ENCODE measurements around the gene ABHD4.
A peak's percentile ranks its signal among the peaks of the same experiment; 100 is the strongest.
"Not testable (repeated sequence)": the region's sequence is repeated elsewhere in the genome, so short reads cannot be mapped to it uniquely, and the experiment has no call there.

ABHD4 gene

DNA sequence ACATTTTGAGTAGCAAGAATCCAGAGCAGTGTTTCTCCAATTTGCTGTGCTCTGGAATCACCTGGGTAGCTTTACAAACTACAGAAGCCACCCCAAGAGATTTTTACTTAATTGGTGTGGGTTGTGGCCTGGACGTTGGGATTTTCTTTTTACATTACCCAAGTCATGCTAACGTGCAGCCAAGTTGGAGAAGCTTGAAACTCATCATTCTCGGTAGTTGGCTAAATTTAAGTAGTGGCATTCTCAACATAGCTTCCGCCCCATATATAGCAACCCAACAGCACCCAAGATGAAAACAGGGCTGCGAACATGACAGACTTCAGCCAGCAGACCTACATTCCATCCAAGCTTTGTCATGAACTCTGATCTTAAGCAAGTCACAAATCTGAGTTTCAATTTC is 34.1 kb upstream of the ABHD4 start:
- Histone ChIP-seq H3K9me3 (ENCODE audit: control insufficient read depth in 2 of 2, low read length in 2 of 2) (no peaks in the 10 kb centered on the region), H3K27me3 (ENCODE audit: control insufficient read depth in 1 of 2, insufficient read depth in 2 of 2, low read length in 2 of 2) (no peaks in the 10 kb centered on the region), H3K4me1 (ENCODE audit: control insufficient read depth, insufficient read depth, low read length) (peaks cover 16% of the 10 kb centered on the region), H3K36me3 (ENCODE audit: control insufficient read depth in 2 of 2, insufficient read depth in 2 of 2, low read length in 2 of 2) (no peaks in the 10 kb centered on the region), H3K9ac (ENCODE audit: low read length in 2 of 2) (no peak overlapping the region), H3K27ac (ENCODE audit: low read length) (peak overlapping the region; percentile 71), H3K4me3 (ENCODE audit: low read length in 2 of 2) (no peak overlapping the region)

DNA sequence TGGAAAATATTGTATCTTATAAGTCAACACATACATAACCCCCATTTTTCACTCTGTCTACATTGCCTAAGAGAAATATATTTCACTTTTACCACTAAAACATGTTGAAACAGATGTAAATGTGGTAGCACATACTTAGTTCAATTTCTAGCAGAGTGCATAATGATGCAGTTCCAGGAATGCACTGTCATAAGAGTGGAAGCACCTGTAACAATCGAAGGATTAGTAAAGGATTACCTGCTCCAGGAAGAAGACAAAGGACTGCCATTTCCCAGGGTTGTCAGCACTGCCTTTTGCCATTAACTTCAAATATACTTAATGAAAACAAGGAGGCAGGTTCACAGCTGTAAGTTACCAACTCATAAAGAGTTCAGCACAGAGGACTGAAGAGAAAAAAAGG is 33.6 kb upstream of the ABHD4 start:
- no peaks in the 10 kb centered on the region for H3K9me3 ChIP-seq (ENCODE audit: control insufficient read depth in 2 of 2, low read length in 2 of 2)
- peak overlapping the region; percentile 71 for H3K27ac ChIP-seq (ENCODE audit: low read length)
- H3K36me3 ChIP-seq (ENCODE audit: control insufficient read depth in 2 of 2, insufficient read depth in 2 of 2, low read length in 2 of 2): peaks cover 0 to 2% of the 10 kb centered on the region in 2 donors
- H3K4me3 ChIP-seq (ENCODE audit: low read length in 2 of 2): no peak overlapping the region
- peaks cover 16% of the 10 kb centered on the region for H3K4me1 ChIP-seq (ENCODE audit: control insufficient read depth, insufficient read depth, low read length)
- no peaks in the 10 kb centered on the region for H3K27me3 ChIP-seq (ENCODE audit: control insufficient read depth in 1 of 2, insufficient read depth in 2 of 2, low read length in 2 of 2)
- no peak overlapping the region for H3K9ac ChIP-seq (ENCODE audit: low read length in 2 of 2)

DNA sequence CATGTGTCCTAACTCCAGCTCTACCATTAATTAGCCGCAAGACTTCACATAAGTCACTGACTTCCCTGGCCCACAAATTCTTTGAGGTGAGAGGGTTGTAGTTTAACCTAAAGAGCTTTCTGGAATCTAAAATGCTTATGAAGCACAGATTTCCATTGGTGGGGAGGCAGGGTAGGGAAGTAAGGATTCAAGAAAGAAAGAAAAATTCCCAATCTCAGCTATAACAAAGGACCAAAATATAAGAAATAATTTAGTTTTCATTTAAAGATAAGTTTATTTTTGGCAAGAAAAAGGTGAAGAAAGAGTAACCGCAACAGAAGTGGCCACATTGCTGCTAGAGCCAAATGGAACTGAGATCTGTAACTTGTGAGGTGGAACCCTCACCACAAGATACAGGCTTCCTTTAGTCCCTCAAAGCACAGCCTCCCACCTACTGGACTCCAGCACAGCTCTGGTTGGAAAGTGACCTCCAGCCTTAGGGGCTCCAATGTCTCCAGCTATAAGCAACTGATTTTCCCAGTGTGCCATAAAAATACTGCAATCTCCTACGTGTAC is 32.6 kb upstream of the ABHD4 start:
- Histone ChIP-seq H3K9ac (ENCODE audit: low read length in 2 of 2) (no peak overlapping the region), H3K4me3 (ENCODE audit: low read length in 2 of 2) (no peak overlapping the region), H3K27me3 (ENCODE audit: control insufficient read depth in 1 of 2, insufficient read depth in 2 of 2, low read length in 2 of 2) (no peaks in the 10 kb centered on the region), H3K4me1 (ENCODE audit: control insufficient read depth, insufficient read depth, low read length) (peaks cover 20% of the 10 kb centered on the region), H3K9me3 (ENCODE audit: control insufficient read depth in 2 of 2, low read length in 2 of 2) (no peaks in the 10 kb centered on the region), H3K36me3 (ENCODE audit: control insufficient read depth in 2 of 2, insufficient read depth in 2 of 2, low read length in 2 of 2) (peaks cover 0 to 2% of the 10 kb centered on the region in 2 donors), H3K27ac (ENCODE audit: low read length) (no peak overlapping the region)

DNA sequence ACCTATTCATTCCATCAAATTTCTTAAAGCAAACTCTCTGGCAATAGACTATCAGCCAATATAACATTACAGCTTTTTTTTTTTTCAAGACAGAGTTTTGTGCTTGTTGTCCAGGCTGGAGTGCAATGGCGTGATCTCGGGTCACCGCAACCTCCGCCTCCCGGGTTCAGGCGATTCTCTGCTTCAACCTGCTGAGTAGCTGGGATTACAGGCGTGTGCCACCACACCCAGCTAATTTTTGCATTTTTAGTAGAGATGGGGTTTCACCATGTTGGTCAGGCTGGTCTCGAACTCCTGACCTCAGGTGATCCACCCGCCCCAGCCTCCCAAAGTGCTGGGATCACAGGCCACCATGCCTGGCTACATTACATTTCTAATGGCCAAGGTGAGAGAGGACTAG is 31.8 kb upstream of the ABHD4 start:
- H3K9me3 ChIP-seq (ENCODE audit: control insufficient read depth in 2 of 2, low read length in 2 of 2); H3K4me3 ChIP-seq (ENCODE audit: low read length in 2 of 2); H3K36me3 ChIP-seq (ENCODE audit: control insufficient read depth in 2 of 2, insufficient read depth in 2 of 2, low read length in 2 of 2); H3K27ac ChIP-seq (ENCODE audit: low read length); H3K9ac ChIP-seq (ENCODE audit: low read length in 2 of 2); H3K27me3 ChIP-seq (ENCODE audit: control insufficient read depth in 1 of 2, insufficient read depth in 2 of 2, low read length in 2 of 2): not testable (repeated sequence)
- H3K4me1 ChIP-seq (ENCODE audit: control insufficient read depth, insufficient read depth, low read length): peaks cover 20% of the 10 kb centered on the region

DNA sequence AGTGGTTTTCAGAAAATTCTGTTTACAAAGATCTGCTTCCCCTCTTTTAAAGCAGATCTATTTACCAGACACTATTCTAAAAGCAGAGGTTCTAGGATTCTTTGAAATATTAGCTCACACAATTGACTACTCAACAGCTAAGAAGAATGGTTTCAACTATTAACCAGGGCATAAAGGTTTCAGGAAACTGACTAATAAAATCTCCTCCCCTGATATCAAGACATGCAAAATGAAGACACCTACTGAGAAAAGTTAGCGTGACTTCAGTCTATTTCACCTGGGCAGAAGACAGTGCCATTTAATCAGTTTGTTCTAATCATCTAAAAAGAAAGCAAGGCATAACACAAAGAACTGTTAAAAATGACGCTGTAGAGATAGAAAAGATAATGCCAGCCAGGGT is 31.3 kb upstream of the ABHD4 start:
- no peak overlapping the region for H3K27ac ChIP-seq (ENCODE audit: low read length)

DNA sequence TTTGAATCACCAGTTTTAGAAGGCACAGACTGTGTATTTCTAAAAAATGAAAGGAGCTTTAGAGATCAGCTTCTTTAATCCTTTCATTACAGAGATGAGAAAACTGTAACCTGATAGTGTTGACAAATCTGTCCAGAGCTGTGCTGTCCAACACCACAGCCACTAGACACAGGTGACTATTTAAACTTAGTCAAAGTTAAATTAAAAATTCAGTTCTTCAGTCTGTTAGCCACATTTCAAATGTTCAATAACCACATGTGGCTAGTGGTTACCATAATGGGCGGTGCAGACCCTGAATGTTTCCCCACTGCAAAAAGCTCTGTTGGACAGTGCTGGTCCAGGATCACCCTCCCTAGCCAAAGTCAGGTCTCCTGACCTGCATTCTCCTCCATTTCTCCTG is 30.7 kb upstream of the ABHD4 start:
- peaks cover 2 to 4% of the 10 kb centered on the region in 2 donors for H3K36me3 ChIP-seq (ENCODE audit: control insufficient read depth in 2 of 2, insufficient read depth in 2 of 2, low read length in 2 of 2)
- H3K4me3 ChIP-seq (ENCODE audit: low read length in 2 of 2): no peak overlapping the region
- H3K9me3 ChIP-seq (ENCODE audit: control insufficient read depth in 2 of 2, low read length in 2 of 2): no peaks in the 10 kb centered on the region
- peaks cover 20% of the 10 kb centered on the region for H3K4me1 ChIP-seq (ENCODE audit: control insufficient read depth, insufficient read depth, low read length)
- no peak overlapping the region for H3K27ac ChIP-seq (ENCODE audit: low read length)
- H3K27me3 ChIP-seq (ENCODE audit: control insufficient read depth in 1 of 2, insufficient read depth in 2 of 2, low read length in 2 of 2): no peaks in the 10 kb centered on the region
- no peak overlapping the region for H3K9ac ChIP-seq (ENCODE audit: low read length in 2 of 2)

More for the DNA sequence above, 31.3 kb upstream of the ABHD4 start:
- peaks cover 20% of the 10 kb centered on the region for H3K4me1 ChIP-seq (ENCODE audit: control insufficient read depth, insufficient read depth, low read length)
- H3K9ac ChIP-seq (ENCODE audit: low read length in 2 of 2): no peak overlapping the region
- H3K4me3 ChIP-seq (ENCODE audit: low read length in 2 of 2): no peak overlapping the region
- no peaks in the 10 kb centered on the region for H3K9me3 ChIP-seq (ENCODE audit: control insufficient read depth in 2 of 2, low read length in 2 of 2)
- no peaks in the 10 kb centered on the region for H3K27me3 ChIP-seq (ENCODE audit: control insufficient read depth in 1 of 2, insufficient read depth in 2 of 2, low read length in 2 of 2)
- H3K36me3 ChIP-seq (ENCODE audit: control insufficient read depth in 2 of 2, insufficient read depth in 2 of 2, low read length in 2 of 2): peaks cover 0 to 2% of the 10 kb centered on the region in 2 donors

DNA sequence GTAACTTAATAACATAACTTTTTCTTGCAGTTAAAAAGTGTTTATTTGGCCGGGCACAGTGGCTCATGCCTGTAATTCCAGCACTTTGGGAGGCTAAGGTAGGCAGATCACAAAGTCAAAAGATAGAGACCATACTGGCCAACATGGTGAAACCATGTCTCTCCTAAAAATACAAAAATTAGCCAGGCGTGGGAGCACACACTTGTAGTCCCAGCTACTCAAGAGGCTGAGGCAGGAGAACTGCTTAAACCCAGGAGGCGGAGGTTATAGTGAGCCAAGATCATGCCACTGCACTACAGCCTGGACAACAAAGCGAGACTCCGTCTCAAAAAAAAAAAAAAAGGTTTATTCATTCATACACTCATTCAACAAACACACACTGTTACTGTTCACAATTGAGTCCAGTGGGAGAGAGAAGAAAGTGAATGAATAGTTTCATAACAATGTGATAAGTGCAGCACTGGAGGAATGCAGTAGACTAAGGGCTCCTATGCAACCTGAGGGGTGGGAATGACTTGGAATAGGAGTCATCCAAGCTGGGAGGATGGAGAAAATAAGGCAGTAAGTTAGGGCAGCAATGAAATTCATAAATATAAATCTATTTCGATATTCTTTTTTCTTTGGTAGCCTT is 28.9 kb upstream of the ABHD4 start:
- no peak overlapping the region for H3K27ac ChIP-seq (ENCODE audit: low read length)

DNA sequence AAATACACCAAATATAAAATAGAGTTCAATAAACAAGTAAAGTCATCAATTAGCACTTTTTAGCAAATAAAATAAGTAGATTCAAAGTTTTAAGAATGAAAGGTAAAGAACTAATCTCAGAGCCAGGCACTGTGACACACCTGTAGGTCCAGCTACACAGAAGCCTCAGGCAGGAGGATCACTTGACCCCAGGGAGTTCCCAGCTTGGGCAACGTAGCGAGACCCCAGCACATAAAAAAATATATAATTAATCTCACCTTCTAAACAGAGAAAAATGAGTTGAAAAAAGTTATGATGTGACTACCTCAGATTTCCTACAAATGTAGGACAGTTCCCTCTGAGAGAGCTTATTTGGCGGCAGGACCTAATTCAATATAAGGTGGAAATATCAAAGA is 28.4 kb upstream of the ABHD4 start:
- no peaks in the 10 kb centered on the region for H3K27me3 ChIP-seq (ENCODE audit: control insufficient read depth in 1 of 2, insufficient read depth in 2 of 2, low read length in 2 of 2)
- no peak overlapping the region for H3K27ac ChIP-seq (ENCODE audit: low read length)
- H3K9ac ChIP-seq (ENCODE audit: low read length in 2 of 2): no peak overlapping the region
- H3K9me3 ChIP-seq (ENCODE audit: control insufficient read depth in 2 of 2, low read length in 2 of 2): no peaks in the 10 kb centered on the region
- H3K36me3 ChIP-seq (ENCODE audit: control insufficient read depth in 2 of 2, insufficient read depth in 2 of 2, low read length in 2 of 2): peaks cover 14% of the 10 kb centered on the region in 2 donors
- H3K4me1 ChIP-seq (ENCODE audit: control insufficient read depth, insufficient read depth, low read length): peaks cover 11% of the 10 kb centered on the region
- H3K4me3 ChIP-seq (ENCODE audit: low read length in 2 of 2): no peak overlapping the region

More for the DNA sequence above, 28.9 kb upstream of the ABHD4 start:
- H3K4me1 ChIP-seq (ENCODE audit: control insufficient read depth, insufficient read depth, low read length): peaks cover 16% of the 10 kb centered on the region
- H3K36me3 ChIP-seq (ENCODE audit: control insufficient read depth in 2 of 2, insufficient read depth in 2 of 2, low read length in 2 of 2): peaks cover 10 to 14% of the 10 kb centered on the region in 2 donors
- H3K4me3 ChIP-seq (ENCODE audit: low read length in 2 of 2): no peak overlapping the region
- H3K9ac ChIP-seq (ENCODE audit: low read length in 2 of 2): no peak overlapping the region
- no peaks in the 10 kb centered on the region for H3K9me3 ChIP-seq (ENCODE audit: control insufficient read depth in 2 of 2, low read length in 2 of 2)
- H3K27me3 ChIP-seq (ENCODE audit: control insufficient read depth in 1 of 2, insufficient read depth in 2 of 2, low read length in 2 of 2): no peaks in the 10 kb centered on the region

DNA sequence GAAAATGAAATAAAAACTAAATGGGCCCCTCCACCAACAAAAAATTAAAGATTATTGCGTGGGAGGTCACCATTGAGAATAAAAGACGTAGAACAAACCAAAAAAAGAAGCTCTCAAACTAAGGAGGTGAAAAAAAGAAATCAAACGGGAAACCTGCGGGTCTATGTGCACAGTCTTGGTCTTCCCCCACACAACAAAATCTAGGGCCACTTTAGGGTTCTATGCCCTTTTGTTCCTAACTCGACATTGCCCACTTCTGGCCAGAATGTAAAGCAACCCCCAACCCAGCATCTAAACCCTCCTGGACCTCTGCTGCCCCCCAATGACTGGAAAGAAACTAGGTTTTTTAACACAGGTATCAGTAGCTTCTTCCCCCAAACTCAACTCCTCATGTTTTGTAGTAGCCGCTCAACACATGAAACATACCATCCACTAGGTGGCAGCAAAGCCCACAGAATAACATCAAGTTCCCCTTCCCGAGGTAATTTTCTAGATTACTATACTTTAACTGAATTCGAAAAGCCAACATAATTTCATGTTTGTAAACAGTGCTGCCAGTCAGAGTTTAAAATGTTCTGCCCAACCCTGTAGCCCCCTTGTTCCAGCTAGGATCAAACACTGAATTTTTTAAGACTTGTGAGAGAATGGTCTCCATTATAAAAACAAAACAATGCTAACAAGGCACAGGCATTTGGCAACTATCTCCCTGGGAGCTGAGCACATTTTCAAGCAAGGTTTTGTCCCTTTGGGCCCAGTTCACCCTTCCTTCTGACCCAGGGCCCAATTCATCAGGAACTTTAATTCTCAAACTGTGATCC is 27.8 kb upstream of the ABHD4 start:
- H3K4me1 ChIP-seq (ENCODE audit: control insufficient read depth, insufficient read depth, low read length): peaks cover 8% of the 10 kb centered on the region
- peak overlapping the region in 1 of 2 donors; percentile 40 for H3K4me3 ChIP-seq (ENCODE audit: low read length in 2 of 2)
- H3K9me3 ChIP-seq (ENCODE audit: control insufficient read depth in 2 of 2, low read length in 2 of 2): no peaks in the 10 kb centered on the region
- H3K27ac ChIP-seq (ENCODE audit: low read length): peak overlapping the region; percentile 1
- peak overlapping the region in 1 of 2 donors; percentile 39 for H3K9ac ChIP-seq (ENCODE audit: low read length in 2 of 2)
- H3K36me3 ChIP-seq (ENCODE audit: control insufficient read depth in 2 of 2, insufficient read depth in 2 of 2, low read length in 2 of 2): peaks cover 14 to 17% of the 10 kb centered on the region in 2 donors
- H3K27me3 ChIP-seq (ENCODE audit: control insufficient read depth in 1 of 2, insufficient read depth in 2 of 2, low read length in 2 of 2): no peaks in the 10 kb centered on the region

DNA sequence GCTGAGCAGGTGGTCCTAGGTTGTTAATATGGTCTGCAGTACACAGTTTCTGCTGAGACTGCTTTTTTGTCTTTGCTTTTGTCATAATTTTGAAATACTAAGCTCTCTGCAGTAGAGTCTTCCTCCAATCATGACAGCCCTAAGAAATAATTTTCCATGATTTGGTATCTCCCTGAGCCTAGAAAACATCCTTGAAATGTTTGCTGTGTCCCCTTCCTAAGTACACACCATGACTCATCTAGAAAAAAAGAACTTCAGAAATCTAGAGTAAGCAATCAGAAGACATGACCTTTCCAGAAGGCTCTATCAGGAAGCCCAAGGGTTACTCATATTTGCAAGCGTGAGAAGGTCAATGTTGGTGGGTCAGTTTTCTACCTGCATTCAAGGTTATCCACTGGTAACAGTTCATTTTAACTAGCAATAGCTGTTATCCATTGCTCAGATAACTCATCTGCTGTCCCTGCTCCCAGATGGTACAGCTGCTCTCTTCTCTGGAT is 25.5 kb upstream of the ABHD4 start:
- Histone ChIP-seq H3K27ac (ENCODE audit: low read length) (no peak overlapping the region), H3K4me3 (ENCODE audit: low read length in 2 of 2) (no peak overlapping the region), H3K36me3 (ENCODE audit: control insufficient read depth in 2 of 2, insufficient read depth in 2 of 2, low read length in 2 of 2) (peaks cover 14 to 17% of the 10 kb centered on the region in 2 donors), H3K27me3 (ENCODE audit: control insufficient read depth in 1 of 2, insufficient read depth in 2 of 2, low read length in 2 of 2) (no peaks in the 10 kb centered on the region), H3K9me3 (ENCODE audit: control insufficient read depth in 2 of 2, low read length in 2 of 2) (no peaks in the 10 kb centered on the region), H3K9ac (ENCODE audit: low read length in 2 of 2) (peak overlapping the region in 1 of 2 donors; percentile 21), H3K4me1 (ENCODE audit: control insufficient read depth, insufficient read depth, low read length) (peaks cover 3% of the 10 kb centered on the region)
